Heart left ventricle (tissue), 13 donors: ENCODE results near the gene CDC42SE1.

Source experiments
- POLR2A ChIP-seq, 2 donors: fragments of 450-650 bp; IDR thresholded peaks; one replicate each; pipeline ENCODE4 v1.6.1; 2017; ENCODE audit warnings: antibody characterized with exemption in 2 of 2, mild to moderate bottlenecking in 2 of 2, moderate library complexity in 2 of 2
- TF ChIP-seq, protein P1 (sequence below), 12 donors: fragments of 200-600 bp; sonication (generic) in 4 of 12; IDR thresholded peaks; one replicate each; pipeline versions ENCODE4 v1.5.0 to v1.8.0; 2018 to 2022; ENCODE audit warnings: antibody characterized with exemption in 12 of 12, mild to moderate bottlenecking in 5 of 12
- donor health status: ischemic (EF 13 %, LVEDD 7.1; RV severe dilation, severe dysfunction).
- donor health status: DM: no; HTN: yes; CAD: no.
- donor health status: DM: no; HTN: no; CAD: no.
- donor health status: ischemic (EF 25% LVEDD 6.9; RV normal size, moderate dysfunction).
- donor health status: ischemic (EF 25% LVEDD 5.7; RV mildly dilated, moderate dysfunction).
- donor health status: ischemic (EF 35%, LVEDD 5.7; RV mildly dilated, moderate dysfunction).
- donor health status: nonischemic (EF 11% LVEDD 7.7; RV severe dilation, severe dysfunction).
- donor health status: DM: yes; HTN: yes; CAD: no.
- donor health status: PGD.
- donor health status: ischemic (EF 29% LVEDD 5.4; RV normal size, mild dysfunction).
- donor health status: nonischemic (EF 23%, LVEDD 6.1; RV moderate dilation, normal function).

- TF ChIP-seq, protein P1, sequence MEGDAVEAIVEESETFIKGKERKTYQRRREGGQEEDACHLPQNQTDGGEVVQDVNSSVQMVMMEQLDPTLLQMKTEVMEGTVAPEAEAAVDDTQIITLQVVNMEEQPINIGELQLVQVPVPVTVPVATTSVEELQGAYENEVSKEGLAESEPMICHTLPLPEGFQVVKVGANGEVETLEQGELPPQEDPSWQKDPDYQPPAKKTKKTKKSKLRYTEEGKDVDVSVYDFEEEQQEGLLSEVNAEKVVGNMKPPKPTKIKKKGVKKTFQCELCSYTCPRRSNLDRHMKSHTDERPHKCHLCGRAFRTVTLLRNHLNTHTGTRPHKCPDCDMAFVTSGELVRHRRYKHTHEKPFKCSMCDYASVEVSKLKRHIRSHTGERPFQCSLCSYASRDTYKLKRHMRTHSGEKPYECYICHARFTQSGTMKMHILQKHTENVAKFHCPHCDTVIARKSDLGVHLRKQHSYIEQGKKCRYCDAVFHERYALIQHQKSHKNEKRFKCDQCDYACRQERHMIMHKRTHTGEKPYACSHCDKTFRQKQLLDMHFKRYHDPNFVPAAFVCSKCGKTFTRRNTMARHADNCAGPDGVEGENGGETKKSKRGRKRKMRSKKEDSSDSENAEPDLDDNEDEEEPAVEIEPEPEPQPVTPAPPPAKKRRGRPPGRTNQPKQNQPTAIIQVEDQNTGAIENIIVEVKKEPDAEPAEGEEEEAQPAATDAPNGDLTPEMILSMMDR (IDR thresholded peaks at IDR 0.05), result no peak
- TF ChIP-seq POLR2A (IDR thresholded peaks at IDR 0.05), result no peak
These were observed 19.9 kb downstream of the CDC42SE1 start for GRCh38 chr1:151039521-151039920.
